GM04503 (cell line): ENCODE results near the gene MYRFL.
"Not testable (repeated sequence)": the region's sequence is repeated elsewhere in the genome, so short reads cannot be mapped to it uniquely, and the experiment has no call there.

Experiments
- DNase-seq: peaks from one replicate; pipeline ENCODE4 v3.0.0-alpha.2; 2012; ENCODE audit warnings: low read depth

Gene MYRFL

DNA sequence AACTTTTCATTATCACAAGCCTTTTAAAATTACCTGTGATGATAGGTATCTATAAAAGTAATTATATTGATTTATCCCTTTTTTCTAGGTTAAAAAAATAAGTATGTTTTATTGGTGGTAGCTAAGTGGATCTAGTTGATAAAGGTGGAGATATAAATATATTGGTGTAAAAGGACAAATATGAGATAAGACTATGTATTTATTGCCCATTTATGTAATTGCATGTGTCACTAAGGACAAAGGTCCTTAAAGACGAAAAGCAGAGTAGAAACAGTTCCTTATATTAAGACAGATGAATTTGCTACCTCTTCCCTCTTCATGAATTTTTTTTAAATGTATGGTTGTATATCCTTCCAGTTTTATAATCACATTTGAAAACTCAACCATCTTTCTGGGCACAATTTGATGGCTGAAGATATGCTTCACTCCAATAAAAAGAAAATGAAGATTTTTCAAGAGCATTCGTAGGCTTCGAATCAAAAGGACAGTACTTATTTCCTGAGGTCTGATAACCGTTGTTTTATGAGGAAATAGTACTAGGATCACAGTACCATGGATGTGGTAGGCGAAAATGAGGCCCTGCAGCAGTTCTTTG lies at the start of gene MYRFL:
MYRFL (plus strand) TSS at position 262 of the 595 bp plus-strand sequence; CDS start at position 553, 291 bp downstream.
- no peak for DNase-seq

DNA sequence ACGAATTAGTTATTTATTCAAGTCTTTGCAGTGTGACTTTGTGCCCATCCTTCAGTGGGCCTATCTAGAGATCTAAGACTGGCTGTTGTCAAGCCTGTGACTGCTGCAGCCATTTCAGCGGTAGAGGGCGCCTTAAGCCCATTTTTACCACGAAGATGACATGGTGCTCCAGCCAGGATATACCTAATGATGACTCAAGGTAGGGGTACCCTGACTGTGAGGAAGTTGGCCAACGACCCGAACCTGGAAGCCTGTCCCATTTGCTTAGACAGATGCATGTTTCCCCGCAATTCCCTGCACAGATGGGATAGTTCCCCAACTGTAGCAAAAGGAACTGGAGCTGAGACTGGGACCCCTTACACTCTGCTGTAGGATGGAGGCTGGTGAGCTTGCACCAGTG lies 45.1 kb upstream of the MYRFL start:
- DNase-seq = no peak

DNA sequence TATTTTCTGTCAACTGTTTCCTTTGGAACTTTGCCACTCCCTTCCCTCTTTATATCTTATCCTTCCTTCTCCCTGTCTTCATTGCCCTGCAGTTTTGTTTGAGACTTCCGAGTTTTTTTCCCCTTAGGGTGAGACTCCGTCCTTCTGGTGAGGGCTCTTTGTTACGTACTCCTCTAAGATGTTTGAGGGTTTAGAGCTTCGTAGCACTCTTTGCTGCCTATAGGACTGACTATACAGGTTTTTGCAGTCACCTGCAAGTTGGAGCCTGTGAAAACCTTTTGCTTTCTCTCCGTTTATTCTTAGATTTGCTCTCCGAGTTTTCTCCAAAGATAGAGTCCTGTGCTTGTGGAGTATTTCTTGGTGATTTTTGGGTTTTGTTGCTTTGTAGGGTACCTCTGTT lies 41.7 kb upstream of the MYRFL start:
- DNase-seq = no peak

DNA sequence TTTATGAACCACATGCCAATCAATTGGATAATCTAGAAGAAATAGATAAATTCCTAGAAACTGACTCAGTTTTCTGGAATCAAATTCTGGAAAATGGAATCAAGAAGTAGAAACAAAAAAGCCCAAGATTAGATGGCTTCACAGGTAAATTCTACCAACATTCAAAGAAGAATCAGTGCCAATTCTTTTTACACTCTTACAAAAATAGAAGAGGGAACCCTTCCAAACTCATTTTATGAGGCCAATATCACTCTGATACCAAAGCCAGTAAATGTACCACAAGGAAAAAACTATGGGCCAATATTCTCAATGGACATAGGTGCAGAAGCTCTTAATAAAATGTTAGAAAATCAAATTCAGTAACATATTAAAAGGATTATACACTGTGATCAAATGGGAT lies 35.7 kb upstream of the MYRFL start:
- DNase-seq = no peak

DNA sequence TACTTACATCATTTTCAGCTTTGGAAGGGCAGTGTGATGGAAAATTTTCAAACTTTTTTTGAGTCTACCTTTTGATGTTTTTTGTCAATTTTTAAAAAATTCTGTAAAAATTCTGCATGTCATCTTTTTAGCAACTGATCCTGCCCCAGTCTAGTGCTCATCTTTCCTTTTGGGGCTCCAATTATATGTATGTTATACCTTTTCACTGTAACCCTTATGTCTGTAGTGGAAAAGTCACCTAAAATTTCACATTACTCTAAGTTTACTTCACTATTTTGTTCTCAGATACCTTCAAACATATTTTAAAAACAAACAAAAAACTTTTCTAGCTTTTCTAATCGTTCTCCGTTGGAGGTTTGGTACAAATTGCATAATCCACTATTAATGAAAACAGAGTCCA lies 32.5 kb upstream of the MYRFL start:
- no peak for DNase-seq

DNA sequence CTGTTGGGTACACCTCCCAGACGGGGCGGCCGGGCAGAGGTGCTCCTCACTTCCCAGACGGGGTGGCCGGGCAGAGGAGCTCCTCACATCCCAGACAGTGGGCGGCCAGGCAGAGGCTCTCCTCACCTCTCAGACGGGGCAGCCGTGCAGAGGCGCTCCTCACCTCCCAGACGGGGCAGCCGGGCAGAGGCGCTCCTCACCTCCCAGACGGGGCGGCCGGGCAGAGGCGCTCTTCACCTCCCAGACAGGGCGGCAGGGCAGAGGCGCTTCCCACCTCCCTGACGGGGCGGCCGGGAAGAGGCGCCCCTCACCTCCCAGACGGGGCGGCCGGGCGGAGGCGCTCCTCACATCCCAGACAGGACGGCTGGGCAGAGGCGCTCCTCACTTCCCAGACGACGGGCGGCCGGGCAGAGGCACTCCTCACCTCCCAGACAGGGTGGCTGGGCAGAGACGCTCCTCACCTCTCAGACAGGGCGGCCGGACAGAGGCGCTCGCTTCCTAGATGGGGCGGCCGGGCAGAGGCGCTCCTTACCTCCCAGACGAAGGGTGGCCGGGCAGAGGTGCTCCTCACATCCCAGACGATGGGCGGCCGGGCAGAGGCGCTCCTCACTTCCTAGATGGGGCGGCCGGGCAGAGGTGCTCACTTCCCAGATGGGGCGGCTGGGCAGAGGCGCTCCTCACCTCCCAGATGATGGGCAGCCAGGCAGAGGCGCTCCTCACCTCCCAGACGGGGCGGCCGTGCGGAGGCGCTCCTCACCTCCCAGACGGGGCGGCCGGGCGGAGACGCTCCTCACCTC lies 17.7 kb upstream of the MYRFL start:
- DNase-seq = not testable (repeated sequence)

DNA sequence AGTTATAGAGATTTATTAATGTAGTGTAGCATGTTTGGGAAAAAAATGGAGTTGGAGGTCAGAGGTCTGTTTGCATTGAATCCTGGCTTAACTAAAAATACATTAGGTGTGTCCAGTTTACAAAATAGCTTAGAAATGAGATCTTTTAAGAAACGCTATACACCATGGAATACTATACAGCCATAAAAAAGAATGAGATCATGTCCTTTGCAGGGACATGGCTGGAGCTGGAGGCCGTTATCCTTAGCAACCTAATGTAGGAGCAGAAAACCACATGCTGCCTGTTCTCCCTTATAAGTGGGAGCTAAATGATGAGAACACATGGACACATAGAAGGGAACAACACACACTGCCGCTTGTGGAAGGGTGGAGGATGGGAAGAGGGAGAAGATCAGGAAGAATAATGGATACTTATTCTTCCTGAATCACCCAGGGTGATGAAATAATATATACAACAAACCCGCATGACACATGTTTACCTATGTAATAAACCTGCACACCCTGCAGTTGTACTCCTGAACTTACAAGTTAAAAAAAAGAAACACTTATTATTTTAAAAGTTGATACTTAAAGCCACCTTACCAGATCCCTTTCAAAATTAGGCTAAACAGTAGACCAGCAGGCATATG lies 14.0 kb upstream of the MYRFL start:
- DNase-seq = no peak

DNA sequence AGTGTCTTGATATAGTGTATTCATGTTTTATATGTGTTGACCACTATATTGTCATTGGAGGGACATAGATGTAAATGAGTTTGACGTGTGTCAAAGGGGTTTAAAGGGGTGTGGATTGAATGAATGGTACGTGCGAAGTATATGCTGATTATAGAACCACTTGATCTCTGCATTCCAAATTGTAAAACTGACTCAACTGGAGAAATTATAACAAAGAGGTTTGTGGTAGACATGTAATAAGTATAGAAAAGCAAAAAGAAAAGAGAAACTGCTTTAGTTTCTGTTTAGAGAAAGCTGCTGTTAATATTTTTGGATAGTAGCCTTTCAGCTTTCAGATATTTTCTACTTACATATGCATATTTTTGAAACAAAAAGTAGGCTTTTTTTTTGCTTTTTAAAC lies 8.9 kb upstream of the MYRFL start:
- DNase-seq = no peak

DNA sequence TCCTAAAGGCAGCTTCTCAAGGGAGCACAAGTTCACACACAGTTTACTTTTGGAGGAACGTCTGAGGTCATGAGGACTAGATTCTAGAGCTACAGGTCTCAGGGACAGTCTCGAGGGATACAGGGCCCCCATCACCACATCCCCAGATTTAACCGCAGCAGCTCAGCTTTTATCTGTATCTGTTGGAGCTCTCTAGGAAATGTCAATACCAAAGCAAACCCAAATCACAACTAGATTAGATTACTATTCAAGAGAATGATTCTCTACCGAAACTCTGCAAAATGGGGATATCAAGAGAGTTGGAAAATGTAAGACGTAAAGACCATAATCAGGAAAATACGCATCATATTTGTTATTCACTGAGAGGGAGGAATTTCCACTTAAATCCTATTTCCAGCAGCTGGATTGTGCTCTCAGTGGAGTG lies 4.0 kb upstream of the MYRFL start:
- DNase-seq = no peak

DNA sequence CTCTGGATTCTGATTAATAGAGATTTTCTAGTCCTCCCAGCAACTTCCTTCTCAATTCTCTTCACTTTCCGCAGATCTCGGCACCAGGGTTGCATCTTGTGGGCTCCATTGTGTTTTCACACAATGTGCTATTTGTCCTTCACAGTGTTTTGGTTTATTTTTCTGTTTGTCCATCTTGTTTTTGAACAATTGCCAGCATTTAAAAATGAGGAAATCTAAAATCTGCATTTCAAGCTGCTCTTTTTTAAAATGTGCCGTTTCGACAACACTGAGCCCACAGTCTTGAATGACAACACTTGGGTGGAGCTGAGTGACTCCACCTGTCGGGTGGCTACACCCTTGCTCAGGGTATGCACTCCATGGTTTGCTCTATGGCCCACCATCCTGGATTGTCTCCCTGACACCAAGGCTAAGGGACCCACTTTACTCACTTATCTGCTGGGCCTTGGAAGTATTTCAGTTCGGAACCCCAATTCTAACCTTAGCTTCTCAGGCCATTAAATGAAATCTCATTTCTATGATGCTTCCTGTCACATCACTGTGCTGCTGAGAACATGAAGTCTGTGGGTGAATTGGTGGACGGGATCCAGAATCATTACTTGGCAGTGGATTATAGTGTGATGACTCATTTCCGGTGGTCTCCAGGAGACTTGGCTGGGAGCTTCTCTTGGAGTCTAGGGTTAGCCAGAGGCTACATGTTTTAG lies 3.4 kb upstream of the MYRFL start:
- no peak for DNase-seq

DNA sequence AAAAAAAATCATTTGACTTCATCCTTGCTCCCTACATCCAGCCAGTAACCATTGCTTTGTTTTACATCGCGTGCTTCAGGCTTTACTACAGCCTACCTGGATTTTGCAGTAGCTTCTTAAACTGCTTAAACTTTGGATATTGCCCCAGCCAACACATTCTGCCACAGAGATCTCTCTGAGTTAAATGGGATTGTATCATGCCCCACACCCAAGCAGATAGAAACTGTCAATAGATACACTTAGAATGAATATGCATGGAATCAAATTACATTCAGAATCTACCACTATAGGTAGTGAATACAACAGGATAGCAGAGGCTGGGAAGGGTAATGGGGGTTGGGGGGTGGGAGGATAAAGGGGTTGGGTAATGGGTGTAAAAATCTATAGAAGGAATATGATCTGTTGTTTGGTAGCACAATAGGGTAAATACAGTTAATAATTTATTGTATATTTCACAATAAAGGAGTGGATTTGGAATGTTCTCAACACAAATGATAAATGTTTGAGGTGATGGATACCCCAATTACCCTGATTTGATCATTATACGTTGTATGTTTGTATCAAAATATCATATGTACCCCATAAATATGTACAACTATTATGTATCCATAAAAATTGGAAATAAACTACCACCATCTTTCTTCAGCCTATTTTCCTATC lies 2.7 kb upstream of the MYRFL start:
- no peak for DNase-seq

DNA sequence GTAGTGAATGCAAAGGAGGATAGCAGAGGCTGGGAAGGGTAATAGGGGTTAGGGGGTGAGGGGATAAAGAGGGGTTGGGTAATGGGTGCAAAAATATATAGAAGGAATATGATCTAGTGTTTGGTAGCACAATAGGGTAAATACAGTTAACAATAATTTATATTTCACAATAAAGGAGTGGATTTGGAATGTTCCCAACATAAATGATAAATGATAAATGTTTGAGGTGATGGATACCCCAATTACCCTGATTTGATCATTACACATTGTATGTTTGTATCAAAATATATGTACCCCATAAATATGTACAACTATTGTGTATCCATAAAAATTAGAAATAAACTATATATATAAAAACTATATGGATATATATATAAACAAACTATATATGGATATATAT lies 999 bp upstream of the MYRFL start:
- no peak for DNase-seq

DNA sequence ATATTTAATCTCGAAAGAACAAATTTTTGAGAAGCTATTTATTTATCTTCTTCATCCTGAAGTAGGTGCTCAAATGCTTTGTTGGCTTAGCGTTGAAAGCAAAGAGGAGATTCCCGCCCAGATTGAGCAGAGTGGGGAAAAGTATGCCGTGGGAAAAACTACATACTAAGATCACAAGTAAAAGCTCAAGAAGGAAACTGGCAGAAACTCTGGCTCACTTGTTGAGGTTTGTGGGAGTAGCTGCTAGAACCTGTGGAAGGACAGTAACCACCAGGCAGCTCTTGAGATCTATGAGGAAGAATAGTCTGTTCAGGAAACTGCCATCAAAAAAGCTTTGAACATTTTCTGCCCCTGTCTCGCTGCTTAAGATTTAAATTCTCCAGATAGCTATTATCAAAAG lies 3.9 kb downstream of the MYRFL start:
- DNase-seq = no peak

DNA sequence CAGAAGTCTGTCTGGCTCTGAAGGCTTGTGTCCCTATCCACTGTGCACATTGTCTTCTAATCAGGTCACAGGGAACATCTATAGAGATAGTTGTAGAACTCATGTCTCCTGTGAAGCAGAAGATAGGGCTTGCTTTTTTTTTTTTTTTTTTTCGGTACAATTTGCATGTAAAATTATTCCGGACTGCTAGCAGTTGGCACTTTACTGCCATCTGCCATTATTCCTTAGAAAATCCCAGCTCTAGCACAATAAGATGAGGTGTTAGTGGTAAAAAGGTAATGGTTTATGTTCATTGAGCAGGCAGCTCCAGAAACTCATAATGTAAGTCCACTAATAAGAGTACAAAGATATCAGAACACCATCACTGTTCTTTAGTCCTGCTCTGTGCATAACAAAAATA lies 8.7 kb downstream of the MYRFL start:
- DNase-seq = no peak

DNA sequence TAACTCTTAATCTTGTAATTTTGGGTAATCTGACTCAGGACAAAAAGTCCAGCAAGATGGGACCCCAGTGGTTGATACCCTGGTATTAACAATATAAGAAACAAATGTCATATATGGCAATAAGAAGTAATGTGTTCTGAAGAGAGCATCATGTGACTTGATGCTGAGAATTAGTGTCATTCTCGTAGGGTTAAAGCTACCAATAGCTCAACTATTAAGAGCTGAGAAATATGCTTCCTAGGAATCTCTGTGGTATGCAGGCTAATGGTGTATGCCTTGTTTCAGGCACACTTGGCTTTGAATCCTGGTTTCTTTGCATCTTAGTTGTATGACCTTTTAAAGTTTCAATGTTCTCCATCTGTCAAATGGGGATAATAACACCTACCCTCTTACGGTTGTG lies 9.1 kb downstream of the MYRFL start:
- no peak for DNase-seq

DNA sequence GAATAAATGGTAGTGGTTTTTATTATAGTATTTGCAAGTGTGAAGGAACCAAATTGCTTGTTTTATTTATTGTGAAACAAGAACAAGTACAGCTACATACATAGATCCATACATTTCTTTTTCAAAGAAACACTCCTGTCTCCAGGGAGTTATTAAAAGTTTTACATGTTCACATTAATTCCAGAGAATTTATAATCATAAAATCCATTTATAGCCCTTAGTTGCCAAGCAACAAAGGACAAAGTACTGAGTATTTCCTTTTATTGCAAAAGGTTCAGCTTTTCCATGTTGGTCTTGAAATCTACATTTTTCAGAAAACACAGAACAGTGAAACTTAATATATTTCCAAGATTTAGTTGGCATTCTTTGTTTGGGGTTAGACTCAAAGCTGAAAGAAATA lies 9.5 kb downstream of the MYRFL start:
- no peak for DNase-seq

DNA sequence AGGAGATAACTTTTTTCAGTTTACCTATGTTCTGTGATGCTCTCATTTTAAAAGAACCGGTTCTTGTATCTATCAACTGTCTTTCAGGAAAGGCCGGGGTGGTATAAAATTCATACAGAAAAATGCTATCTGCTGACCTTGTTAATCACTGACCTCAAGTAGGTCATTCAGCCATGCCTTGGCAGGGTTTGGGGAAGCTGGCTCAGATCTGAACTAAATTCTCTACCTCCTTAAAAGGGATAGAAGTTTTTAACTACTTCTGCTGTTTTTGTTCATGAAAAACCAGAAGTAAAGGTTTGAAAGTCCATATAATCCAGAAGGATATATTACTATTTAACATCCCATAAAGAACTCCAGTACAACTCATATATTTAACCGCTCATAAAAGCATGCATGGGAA lies 10.1 kb downstream of the MYRFL start:
- DNase-seq = no peak

DNA sequence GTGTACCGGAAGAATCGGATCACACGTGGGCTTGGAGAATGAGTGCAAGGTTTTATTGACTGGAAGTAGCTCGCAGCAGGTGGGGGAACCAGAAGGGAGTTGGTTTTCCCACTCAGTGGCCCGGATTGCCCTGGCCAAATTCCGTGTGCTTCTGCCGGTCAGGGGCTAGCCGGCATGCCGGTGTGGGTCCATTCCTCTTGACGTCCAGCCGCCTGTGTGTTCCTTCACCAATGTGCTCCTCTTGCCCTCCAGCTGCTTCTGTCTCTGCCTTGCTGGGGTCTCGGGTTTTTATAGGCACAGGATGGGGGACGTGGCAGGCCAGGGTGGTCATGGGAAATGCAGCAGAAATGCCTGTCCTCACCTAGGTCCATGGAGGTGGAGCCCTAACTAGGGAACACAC lies 11.0 kb downstream of the MYRFL start:
- DNase-seq = no peak

DNA sequence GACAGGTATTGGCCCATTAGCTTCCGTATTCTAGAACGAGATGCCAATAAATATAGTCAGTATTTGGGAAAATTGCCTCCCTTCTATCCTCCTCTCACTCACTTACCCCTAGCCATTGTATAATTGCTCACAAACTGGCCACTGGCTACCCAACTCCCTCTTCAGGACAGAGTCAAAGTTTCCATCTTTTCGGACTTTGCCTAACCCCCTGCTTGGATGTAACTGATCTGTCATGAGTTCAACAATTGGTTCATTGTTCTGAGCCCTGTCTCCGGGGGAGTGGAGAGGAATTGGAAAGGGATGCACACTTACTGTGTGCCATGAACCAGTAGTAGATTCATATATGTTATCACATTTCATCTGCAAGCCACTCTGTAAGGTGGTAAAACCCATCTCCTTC lies 12.2 kb downstream of the MYRFL start:
- no peak for DNase-seq

DNA sequence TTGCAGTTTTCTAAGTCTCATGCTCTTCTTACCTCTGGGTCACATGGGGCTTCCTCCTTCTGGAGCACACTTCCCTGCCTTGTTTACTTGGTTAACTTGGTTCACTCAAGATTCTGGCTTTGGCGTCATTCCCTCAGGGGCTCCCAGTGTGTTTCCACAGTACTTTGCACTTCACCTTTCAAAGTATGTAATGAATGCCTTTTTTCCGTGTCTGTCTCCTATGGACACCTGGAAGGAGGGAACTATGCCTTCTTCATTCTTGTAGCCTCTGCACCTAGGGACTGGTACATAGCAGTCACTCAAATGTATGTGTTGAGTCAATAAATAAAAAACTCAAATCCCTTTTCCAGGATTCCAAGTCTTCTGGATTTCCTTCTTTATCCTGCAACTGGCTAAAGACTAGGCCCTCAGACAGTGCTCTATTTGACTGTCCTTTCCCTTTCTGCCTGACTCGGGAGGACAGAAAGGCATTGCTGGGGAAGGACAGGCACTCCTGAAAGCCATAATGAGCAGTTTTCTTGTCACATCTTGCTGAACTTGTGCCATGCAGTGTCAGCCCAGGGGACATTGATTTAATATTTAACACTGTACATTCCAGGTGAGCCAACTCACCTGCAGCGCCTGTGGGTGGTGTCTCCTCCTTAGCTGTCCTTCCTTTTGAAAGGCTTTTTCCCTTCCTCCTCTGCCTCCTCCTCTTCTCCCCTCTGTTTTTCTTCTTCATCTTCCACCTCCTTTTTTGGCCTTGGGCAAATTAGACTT lies 12.8 kb downstream of the MYRFL start:
- no peak for DNase-seq

DNA sequence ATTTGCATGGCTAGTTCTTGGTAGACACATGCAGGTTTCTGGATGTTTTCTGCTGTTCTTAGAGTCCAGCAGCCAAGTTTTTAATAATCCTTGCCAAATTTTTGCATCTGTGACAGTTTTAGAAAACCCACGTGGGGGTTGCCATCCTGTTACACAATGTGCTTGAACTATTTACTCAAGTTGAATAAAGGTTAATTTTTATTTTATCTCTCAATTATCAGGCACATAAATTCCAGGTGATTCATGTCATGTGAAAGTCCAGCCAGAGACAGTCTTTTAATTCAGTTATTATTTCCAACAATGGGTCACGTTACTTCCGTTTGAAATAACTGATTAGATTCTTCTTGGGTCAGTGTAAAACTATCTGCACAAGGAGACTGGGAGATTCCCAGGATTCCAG lies 15.7 kb downstream of the MYRFL start:
- no peak for DNase-seq

DNA sequence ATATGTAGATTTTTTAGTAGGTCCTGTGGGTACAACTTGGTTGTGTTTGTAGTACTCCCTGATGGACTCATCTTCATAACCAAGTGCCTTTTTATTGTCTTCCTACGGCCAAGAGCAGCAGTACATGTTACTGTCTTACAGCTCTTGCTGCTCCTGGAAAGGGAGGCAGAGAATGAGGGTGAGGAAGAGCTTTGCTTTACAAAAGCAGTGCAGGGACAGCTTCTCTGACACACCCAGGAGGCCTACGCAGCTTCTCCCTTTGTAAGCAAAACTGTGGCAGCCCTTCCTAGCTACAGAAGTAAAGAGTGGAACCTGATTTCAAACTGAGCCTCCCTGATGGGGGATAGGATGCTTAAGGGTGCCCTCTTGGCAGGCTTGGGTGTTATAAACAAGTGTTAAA lies 18.6 kb downstream of the MYRFL start:
- no peak for DNase-seq
